Neural crest cell (in vitro differentiated cells): Measurements from ENCODE around the gene RBM43. TPM values are rescaled to one million over a fixed set of nuclear protein-coding genes. Genes with fewer than 3 reads are reported as not detected.

Source experiments
- DNase-seq: peaks from one replicate; pipeline ENCODE4 v3.0.0; 2021; ENCODE audit warnings: low read depth, mixed read lengths, low spot score
- H3K27ac Mint-ChIP-seq: one replicate; pipeline ENCODE4 v1.8.0; 2021; ENCODE audit warnings: mild to moderate bottlenecking, mixed read lengths; ENCODE audit not compliant: unreplicated experiment
- H3K27me3 Mint-ChIP-seq: 2 replicates; pipeline ENCODE4 v1.8.0; 2021; ENCODE audit warnings: low read depth, mild to moderate bottlenecking, mixed read lengths
- H3K36me3 Mint-ChIP-seq: 2 replicates; pipeline ENCODE4 v1.8.0; 2021; ENCODE audit warnings: low read depth, mild to moderate bottlenecking, mixed read lengths
- H3K4me1 Mint-ChIP-seq: 2 replicates; pipeline ENCODE4 v1.8.0; 2021; ENCODE audit warnings: mixed read lengths
- H3K4me3 Mint-ChIP-seq: one replicate; pipeline ENCODE4 v1.8.0; 2021; ENCODE audit warnings: mild to moderate bottlenecking, mixed read lengths
- H3K9me3 Mint-ChIP-seq: 2 replicates; pipeline ENCODE4 v1.8.0; 2021; ENCODE audit warnings: mixed read lengths
- total RNA-seq: library from RNA; stranded (reverse); gene quantifications from 2 replicates; pipeline ENCODE4 v1.2.1, GENCODE V29; 2021
- TF ChIP-seq, protein P1 (sequence below): fragments of 200-600 bp; sonication (generic); conservative IDR thresholded peaks from 2 replicates; pipeline ENCODE4 v1.5.0; 2021; ENCODE audit warnings: antibody characterized with exemption, mild to moderate bottlenecking

The RBM43 gene
- total RNA-seq, 1 donor from 2014 or later = 8.1 TPM

- no peak for DNase-seq
- TF ChIP-seq, protein P1, sequence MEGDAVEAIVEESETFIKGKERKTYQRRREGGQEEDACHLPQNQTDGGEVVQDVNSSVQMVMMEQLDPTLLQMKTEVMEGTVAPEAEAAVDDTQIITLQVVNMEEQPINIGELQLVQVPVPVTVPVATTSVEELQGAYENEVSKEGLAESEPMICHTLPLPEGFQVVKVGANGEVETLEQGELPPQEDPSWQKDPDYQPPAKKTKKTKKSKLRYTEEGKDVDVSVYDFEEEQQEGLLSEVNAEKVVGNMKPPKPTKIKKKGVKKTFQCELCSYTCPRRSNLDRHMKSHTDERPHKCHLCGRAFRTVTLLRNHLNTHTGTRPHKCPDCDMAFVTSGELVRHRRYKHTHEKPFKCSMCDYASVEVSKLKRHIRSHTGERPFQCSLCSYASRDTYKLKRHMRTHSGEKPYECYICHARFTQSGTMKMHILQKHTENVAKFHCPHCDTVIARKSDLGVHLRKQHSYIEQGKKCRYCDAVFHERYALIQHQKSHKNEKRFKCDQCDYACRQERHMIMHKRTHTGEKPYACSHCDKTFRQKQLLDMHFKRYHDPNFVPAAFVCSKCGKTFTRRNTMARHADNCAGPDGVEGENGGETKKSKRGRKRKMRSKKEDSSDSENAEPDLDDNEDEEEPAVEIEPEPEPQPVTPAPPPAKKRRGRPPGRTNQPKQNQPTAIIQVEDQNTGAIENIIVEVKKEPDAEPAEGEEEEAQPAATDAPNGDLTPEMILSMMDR = no peak
- peaks cover 35% of the 10 kb centered on the region for H3K36me3 Mint-ChIP-seq
- H3K27ac Mint-ChIP-seq = no peak overlapping the region
- no peak overlapping the region for H3K4me3 Mint-ChIP-seq
- H3K9me3 Mint-ChIP-seq = peaks cover 24% of the 10 kb centered on the region
- H3K4me1 Mint-ChIP-seq = no peaks in the 10 kb centered on the region
- H3K27me3 Mint-ChIP-seq = no peaks in the 10 kb centered on the region
Measured at GRCh38 chr2:151246152-151246551, 15.5 kb downstream of the RBM43 start.

GRCh38 chr2:151243468-151243867 lies 18.2 kb downstream of the RBM43 start:
- Mint-ChIP-seq H3K27me3 (no peaks in the 10 kb centered on the region), H3K4me3 (no peak overlapping the region), H3K27ac (no peak overlapping the region), H3K36me3 (peaks cover 16% of the 10 kb centered on the region), H3K4me1 (peaks cover 7% of the 10 kb centered on the region), H3K9me3 (peaks cover 15% of the 10 kb centered on the region)
- TF ChIP-seq, protein P1 = no peak
- no peak for DNase-seq

- Mint-ChIP-seq H3K4me3 (no peak overlapping the region), H3K36me3 (peaks cover 10% of the 10 kb centered on the region), H3K4me1 (peaks cover 8% of the 10 kb centered on the region), H3K27me3 (no peaks in the 10 kb centered on the region), H3K27ac (no peak overlapping the region), H3K9me3 (peaks cover 10% of the 10 kb centered on the region)
- TF ChIP-seq, protein P1 = no peak
- no peak for DNase-seq
Measured at GRCh38 chr2:151241224-151241623, 20.4 kb downstream of the RBM43 start.

GRCh38 chr2:151240433-151240832 lies 21.2 kb downstream of the RBM43 start:
- TF ChIP-seq, protein P1 = no peak
- H3K36me3 Mint-ChIP-seq = peaks cover 5% of the 10 kb centered on the region
- peaks cover 5% of the 10 kb centered on the region for H3K9me3 Mint-ChIP-seq
- no peak overlapping the region for H3K27ac Mint-ChIP-seq
- H3K4me1 Mint-ChIP-seq = peaks cover 8% of the 10 kb centered on the region
- DNase-seq = no peak
- no peak overlapping the region for H3K4me3 Mint-ChIP-seq
- no peaks in the 10 kb centered on the region for H3K27me3 Mint-ChIP-seq

DNA sequence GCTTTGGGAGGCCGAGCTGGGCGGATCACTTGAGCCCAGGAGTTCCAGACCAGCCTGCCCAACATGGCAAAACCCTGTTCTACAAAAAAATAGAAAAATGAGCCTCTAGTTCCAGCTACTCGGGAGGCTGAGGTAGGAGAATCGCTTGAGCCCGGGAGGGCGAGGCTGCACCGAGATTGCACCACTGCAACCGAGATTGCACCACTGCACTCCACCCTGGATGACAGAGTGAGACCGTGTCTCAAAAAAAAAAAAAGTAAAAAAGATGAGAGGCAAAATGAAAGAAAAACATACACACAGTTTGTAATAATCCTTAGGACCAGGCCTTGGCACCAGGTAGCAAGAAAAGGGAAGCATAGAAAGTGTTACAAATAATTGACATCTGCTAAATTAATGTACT lies 22.0 kb downstream of the RBM43 start:
- DNase-seq = no peak
- Mint-ChIP-seq H3K27ac (no peak overlapping the region), H3K27me3 (no peaks in the 10 kb centered on the region), H3K4me3 (no peak overlapping the region), H3K9me3 (peaks cover 3% of the 10 kb centered on the region), H3K36me3 (peaks cover 3% of the 10 kb centered on the region), H3K4me1 (peaks cover 13% of the 10 kb centered on the region)
- TF ChIP-seq, protein P1 = no peak
